Measurements from ENCODE around the gene TRPM3. TPM values are rescaled to one million over a fixed set of nuclear protein-coding genes. Genes with fewer than 3 reads are reported as not detected.

Gene TRPM3
- total and polyA plus RNA-seq, 12 donors = 0.27 to 5.3 (median 1.8) TPM

DNA sequence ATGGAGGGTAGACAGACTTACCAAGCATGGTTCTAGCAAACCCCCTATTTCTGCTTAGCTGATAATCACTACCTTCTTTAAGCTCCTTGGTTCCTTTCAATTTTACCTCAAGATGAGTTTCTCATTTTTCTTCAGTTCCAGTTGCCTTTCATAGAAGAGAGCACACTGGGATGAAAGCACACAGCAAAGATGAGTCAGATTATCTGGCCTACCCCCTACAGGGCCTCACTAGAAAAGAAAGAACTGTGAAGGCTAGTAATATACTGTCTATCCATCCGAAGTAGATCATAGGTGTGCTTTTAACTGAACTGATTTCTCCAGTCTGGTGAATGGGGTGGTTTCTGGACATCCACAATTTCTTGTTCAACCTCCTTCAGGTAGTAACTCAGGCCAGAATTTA is 122.5 kb downstream of the TRPM3 start:
- no peaks in the 10 kb centered on the region for H3K9me3 ChIP-seq (replicated peaks in 1 of 3)
- intact Hi-C loops (cut with DNase I) = no loop called here
- no peaks in the 10 kb centered on the region for H3K27me3 ChIP-seq
- no peak for DNase-seq
- H3K4me3 ChIP-seq = no peak overlapping the region
- 60 to 77% (median 63%) methylated on average over 1 of the region's 1 CpG for WGBS, 4 donors
- H3K4me1 ChIP-seq (replicated peaks in 1 of 2) = no peaks in the 10 kb centered on the region
- H3K27ac ChIP-seq = no peak overlapping the region
- TF ChIP-seq CTCF (IDR thresholded peaks at IDR 0.05) (no peak), POLR2A (IDR thresholded peaks at IDR 0.05) (no peak)
- no peaks in the 10 kb centered on the region for H3K36me3 ChIP-seq (replicated peaks in 1 of 2)

DNA sequence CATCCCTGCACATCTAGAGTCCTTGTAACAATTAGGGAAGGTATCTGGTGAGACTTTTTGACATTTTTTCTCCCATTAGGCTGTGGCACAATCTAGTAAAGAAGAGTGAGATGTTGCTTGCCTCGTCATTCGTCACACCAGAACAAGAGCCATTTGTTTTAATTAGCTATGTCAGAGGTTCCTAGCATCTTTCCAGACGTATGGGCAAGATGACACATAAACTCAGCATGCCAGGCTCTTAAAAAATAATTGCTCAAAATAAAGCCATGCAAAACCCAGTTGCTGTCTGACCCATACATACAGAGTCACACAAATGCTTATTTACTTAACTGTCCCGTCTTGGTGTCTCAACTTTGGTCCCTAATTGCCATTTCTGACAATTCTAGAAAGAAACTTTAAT is 125.9 kb downstream of the TRPM3 start:
- H3K4me1 ChIP-seq (replicated peaks in 1 of 2) = no peaks in the 10 kb centered on the region
- H3K27ac ChIP-seq = no peak overlapping the region
- TF ChIP-seq POLR2A (IDR thresholded peaks at IDR 0.05) = no peak
- no peak for TF ChIP-seq CTCF (IDR thresholded peaks at IDR 0.05)
- WGBS, 4 donors = 65 to 75% (median 73%) methylated on average over 4 of the region's 4 CpGs
- intact Hi-C loops (cut with DNase I) = no loop called here
- DNase-seq = no peak
- no peaks in the 10 kb centered on the region for H3K9me3 ChIP-seq (replicated peaks in 1 of 3)
- H3K27me3 ChIP-seq = no peaks in the 10 kb centered on the region
- no peaks in the 10 kb centered on the region for H3K36me3 ChIP-seq (replicated peaks in 1 of 2)
- no peak overlapping the region for H3K4me3 ChIP-seq

DNA sequence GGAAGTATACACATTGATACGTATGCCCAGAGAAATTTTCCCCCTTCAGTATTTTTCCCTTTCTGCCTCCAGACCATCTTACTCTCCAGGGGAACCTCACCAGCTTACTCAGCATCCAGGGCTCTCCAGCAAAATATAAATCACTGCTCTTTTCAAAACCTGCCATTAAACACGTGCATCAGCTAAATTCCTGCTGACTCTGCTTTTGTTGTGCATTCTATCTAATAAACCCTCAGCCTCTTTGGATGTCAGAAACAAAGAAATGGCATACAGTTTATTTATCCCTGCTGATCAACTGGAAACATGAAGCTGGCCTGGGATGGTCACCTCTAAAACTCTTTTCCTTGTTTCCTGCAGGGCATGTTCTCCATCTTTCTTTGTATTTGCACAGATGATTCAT is 126.8 kb downstream of the TRPM3 start:
- TF ChIP-seq CTCF (IDR thresholded peaks at IDR 0.05) = no peak
- 64 to 70% (median 67%) methylated on average over 2 of the region's 2 CpGs for WGBS, 4 donors

DNA sequence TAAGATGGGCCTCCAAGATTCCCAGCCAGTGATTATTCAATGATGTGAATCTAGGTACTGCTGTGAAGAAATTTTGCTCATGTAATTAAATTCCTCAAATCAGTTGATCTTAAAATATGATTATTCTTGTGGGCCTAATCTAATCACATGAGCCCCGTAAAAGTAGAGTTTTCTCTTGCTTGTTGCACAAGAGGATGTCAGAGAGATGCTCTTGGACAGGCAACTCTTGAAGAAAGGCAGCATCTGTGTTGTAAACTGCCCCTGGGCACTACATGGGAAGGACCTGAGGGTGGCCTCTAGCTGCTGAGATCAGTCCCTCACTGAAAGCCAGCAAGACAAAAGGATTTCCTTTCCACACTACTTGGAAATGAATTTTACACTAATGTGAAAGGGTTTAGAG is 132.9 kb downstream of the TRPM3 start:
- WGBS, 4 donors = 90 to 94% (median 92%) methylated on average over 1 of the region's 1 CpG
- Histone ChIP-seq H3K4me3 (no peak overlapping the region), H3K27ac (no peak overlapping the region), H3K4me1 (replicated peaks in 1 of 2) (no peaks in the 10 kb centered on the region), H3K9me3 (replicated peaks in 1 of 3) (no peaks in the 10 kb centered on the region), H3K36me3 (replicated peaks in 1 of 2) (no peaks in the 10 kb centered on the region), H3K27me3 (no peaks in the 10 kb centered on the region)
- TF ChIP-seq CTCF (IDR thresholded peaks at IDR 0.05) (no peak), POLR2A (IDR thresholded peaks at IDR 0.05) (no peak)
- no peak for DNase-seq
- intact Hi-C loops (cut with DNase I) = no loop called here

More for the DNA sequence above, 126.8 kb downstream of the TRPM3 start:
- Histone ChIP-seq H3K27me3 (no peaks in the 10 kb centered on the region), H3K36me3 (replicated peaks in 1 of 2) (no peaks in the 10 kb centered on the region), H3K9me3 (replicated peaks in 1 of 3) (no peaks in the 10 kb centered on the region), H3K27ac (no peak overlapping the region), H3K4me1 (replicated peaks in 1 of 2) (no peaks in the 10 kb centered on the region), H3K4me3 (no peak overlapping the region)
- no peak for DNase-seq
- intact Hi-C loops (cut with DNase I) = no loop called here

Measured in adrenal gland (tissue), 12 donors.